GM19467 (cell line): ENCODE measurements around the gene MRFAP1L1.

ENCODE experiments used
- ATAC-seq: cut with Tn5 transposase; IDR thresholded peaks from one replicate; pipeline ENCODE4 v1.9.1; 2021; ENCODE audit warnings: mild to moderate bottlenecking, moderate library complexity; ENCODE audit not compliant: unreplicated experiment

MRFAP1L1 gene

DNA sequence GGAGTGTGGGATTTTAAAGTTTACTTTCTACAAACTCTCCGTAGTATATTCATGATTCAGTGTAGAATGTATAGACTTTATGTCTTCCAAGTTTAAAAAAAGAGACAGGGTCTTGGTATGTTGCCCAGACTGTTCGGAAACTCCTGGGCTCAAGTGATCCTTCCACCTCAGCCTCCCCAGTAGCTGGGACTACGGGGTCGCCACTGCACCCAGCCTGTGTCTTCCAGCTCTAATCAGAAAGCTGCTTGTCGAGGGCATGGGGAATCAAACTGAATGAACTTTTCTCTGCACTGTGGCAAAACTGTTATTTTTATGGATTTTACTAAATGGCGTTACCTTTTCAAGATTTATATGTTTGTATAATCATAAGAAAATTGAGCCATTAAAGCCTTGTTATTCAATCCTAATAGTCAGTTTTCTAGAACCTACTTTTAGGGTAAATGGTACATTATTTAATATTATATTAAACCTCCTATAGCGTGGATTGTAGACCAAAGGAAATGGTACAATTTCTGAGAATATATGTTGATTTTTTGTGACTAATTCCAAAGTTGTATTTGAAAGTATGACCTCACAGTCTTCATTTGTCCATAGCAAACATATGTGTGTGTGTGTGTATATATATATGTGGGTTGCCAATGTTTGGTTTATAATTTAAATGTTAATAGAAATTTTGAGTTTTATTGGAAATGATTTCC lies 7.4 kb upstream of the MRFAP1L1 start:
- no peak for ATAC-seq

DNA sequence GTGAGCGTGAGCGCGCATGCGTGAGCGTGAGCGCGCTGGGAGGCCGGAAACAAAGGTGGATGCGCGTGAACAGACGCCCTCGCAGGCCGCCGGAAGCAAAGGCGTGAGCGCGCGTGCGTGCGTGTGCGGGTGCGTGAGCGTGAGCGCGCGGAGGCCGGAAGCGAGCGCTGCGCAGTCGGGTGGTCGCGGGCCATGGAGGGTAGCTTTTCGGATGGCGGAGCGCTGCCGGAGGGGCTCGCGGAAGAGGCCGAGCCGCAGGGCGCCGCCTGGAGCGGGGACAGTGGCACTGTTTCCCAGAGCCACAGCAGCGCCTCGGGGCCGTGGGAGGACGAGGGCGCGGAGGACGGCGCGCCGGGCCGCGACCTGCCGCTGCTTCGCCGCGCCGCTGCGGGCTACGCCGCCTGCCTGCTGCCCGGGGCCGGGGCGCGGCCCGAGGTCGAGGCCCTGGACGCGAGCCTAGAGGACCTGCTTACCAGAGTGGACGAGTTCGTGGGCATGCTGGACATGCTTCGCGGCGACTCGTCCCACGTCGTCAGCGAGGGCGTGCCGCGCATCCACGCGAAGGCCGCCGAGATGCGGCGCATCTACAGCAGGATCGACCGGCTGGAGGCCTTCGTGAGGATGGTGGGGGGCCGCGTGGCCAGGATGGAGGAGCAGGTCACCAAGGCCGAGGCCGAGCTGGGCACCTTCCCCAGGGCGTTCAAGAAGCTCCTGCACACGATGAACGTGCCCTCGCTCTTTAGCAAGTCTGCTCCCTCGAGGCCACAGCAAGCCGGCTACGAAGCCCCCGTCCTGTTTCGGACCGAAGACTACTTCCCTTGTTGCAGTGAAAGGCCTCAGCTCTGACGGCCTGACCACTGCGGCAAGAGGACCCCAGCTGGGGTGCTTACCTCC lies 6.6 kb upstream of the MRFAP1L1 start, which contains the start of gene BLOC1S4:
TSS of gene BLOC1S4 (plus strand) at position 157 of the 894 bp plus-strand sequence. CDS start at position 193, 36 bp downstream.
- peak; percentile 80 for ATAC-seq

DNA sequence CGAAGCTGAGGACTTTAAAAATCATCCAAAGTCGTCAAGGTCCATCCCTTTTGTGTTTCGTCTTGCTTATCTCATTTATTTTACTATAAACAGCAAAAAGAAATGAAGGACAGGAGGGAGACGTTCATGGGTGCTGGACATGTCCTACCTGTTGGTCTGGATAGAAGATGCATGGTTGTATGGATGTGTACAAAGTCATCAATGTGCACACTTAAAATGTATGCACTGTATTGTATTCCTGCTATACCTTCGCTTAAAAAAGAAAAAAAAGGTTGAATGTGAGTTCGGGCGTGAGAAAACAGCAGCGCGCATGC lies 6.0 kb upstream of the MRFAP1L1 start:
- no peak for ATAC-seq

DNA sequence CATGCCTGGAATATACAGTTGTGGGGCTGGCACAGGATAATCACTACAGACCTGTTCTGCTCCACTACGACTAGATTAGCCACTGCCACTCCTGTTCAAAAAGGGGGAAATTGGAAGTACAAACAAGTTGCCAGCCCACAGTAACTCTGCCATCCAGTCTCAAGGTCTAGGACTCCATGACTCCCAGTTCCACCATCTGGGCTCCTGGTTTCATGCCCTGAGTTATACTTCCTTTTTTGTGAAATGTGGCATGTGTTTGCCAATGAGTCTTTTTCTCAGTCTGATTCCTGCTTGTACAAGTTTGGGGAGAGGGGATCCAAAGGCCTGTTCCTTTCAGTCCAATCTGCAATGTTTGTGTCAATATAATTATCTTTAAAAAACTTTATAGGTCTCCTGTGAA lies 5.3 kb upstream of the MRFAP1L1 start:
- no peak for ATAC-seq

DNA sequence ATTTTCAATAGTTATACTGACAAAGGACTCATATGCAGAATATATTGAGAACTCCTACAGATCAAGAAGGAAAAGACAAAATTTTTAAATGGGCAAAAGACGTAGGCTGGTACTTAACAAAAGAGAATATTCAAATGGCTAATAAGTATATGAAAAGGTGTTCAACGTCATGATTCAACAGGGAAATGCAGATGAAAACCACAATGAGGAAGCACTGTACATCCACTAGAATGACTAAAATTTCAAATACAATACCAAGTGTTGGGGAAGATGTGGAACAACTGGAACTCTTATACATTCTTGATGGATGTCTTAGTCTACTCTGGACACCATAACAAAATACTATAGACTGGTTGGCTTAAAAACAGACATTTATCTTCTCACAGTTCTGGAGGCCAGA lies 1.3 kb upstream of the MRFAP1L1 start:
- ATAC-seq: no peak

DNA sequence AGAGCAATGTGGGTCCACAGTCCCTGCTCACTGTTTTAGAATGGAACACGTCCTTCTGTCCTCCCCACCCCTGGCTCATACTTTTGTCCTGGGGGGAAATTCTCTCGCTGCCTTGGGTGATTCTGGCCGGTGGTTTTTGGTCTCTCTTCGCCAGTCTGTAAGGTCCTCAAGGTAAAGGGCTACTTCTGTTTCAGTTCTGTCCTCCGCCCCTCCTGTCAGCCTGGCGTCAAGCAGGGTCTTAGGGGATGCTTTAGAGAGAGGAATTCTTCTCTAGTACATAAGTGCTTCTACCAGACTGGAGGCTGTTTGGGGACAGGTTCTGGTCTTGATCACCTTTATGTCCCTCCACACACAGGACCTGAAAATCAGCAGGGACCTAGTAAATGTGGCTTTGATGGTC lies 617 bp upstream of the MRFAP1L1 start:
- no peak for ATAC-seq

DNA sequence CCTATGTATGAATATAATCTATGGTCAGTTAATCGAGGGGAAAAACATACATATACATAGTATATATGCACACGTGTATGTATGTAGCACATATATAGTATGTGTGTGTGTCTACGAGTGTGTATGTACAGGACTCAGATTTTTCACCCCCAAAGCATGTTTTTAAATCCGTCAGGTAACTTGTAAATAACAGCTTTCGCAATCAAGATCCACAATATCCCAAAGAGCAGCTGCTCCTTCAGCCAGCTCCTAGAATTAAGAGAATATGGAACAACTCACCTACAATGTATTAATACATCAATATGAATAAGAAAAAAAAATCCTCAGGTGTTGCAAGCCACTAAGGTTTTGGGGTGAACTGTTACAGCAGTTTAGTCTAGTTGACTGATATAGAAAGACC lies 3.5 kb downstream of the MRFAP1L1 start:
- no peak for ATAC-seq

DNA sequence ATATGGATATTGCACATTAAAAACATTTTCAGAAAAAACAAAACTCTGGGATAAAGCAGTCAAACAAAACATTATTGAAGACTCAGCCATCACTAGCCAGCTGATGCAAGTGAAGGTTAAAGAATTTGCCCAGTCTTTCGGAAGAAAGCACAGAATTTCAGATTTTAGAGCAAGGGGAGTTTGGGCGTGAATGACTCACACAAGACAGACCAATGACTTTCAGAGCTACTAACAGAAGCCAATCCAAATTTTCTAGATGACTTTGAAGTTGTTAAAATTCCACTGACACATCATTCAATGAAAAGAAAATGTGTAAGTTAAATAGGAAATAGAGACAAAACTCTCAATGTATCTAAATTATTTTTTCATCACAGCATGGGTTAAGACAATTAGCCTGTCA lies 4.0 kb downstream of the MRFAP1L1 start:
- ATAC-seq: no peak

DNA sequence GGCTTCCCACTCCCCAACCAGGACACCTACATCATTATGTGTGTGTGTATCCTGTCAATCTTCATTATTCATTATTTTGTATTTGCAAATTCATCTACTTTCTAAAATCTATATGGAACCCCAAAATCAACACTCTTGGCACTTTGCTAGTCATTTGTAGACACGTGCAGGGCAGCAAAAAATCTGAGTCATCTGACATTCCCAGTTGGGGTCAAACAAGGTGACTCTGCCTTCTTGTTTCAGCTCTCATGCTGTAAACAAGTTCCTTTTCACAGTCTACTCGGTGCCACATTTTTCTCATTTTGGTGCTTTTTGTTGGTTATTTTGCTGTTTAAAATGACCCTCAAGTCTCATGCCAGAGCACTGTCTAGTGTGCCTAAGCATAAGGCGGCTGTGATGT lies 5.9 kb downstream of the MRFAP1L1 start:
- ATAC-seq: no peak

DNA sequence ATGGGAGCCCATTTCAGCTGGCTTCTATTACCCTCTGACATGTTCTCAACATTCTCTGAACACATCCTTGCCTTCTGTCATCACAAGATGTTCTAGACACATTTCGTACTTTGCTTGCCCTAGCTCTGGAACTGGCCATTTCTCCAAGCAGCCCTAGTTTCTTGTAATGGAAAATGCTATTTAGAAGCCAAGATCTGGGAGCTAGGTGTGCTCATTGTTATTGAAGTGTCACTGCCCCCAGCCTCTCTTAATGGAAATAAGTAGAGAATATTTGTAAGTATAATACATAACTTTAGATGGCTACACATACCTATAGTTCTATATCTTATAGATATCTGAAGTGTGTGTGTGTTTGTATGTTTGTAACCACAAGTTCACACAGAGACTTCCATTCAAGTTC lies 6.9 kb downstream of the MRFAP1L1 start:
- no peak for ATAC-seq

DNA sequence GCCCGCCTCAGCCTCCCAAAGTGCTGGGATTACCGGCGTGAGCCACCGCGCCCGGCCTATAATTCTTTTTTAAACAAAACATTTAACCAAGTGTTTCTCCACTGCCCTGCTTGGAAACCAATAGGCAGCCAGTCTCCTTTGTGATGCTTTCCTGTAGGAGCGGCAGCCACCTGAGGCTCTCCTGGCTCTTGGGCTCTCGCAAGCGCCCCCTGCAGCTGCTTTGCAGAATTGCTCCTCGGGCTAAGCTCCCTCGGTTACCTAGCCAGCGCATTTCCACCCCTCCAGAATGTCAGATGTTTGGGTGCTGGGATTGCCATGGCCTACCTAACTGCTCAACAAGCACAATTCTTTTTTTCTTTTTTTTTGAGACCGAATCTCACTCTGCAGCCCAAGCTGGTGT lies 8.3 kb downstream of the MRFAP1L1 start:
- ATAC-seq: no peak

DNA sequence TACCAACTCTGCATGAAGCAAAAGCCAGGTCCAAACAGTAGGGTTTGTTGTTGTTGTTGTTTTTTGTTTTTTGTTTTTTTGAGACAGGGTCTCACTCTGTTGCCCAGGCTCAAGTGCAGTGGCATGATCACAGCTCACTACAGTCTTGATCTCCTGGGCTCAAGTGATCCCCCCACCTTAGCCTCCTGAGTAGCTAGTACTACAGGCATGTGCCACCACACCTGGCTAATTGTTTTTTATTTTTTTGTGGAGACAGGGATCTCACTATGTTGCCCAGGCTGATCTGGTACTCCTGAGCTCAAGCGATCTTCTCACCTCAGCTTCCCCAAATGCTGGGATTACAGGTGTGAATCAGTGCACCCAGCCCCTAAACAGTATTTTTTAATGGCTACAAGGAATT lies 9.8 kb downstream of the MRFAP1L1 start:
- no peak for ATAC-seq

DNA sequence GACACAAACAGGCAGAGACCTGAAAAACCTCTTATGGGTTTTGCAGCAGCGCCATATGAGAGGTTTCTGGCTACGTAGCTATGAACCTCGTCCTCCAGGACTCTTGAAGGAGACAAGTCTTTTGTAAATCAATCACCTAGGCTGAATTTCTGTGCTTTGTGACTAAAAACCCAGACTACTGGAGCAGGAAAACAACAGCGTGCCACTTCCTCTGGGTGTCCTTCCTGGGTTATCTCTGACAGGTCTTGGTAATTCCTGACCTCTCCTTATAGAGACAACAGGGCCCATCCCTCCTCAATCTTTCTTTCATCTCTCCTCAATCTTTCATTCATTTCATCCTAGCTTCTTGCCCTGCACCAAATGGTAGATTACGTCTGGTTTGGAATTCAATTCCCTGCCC lies 10.3 kb downstream of the MRFAP1L1 start:
- ATAC-seq: no peak

DNA sequence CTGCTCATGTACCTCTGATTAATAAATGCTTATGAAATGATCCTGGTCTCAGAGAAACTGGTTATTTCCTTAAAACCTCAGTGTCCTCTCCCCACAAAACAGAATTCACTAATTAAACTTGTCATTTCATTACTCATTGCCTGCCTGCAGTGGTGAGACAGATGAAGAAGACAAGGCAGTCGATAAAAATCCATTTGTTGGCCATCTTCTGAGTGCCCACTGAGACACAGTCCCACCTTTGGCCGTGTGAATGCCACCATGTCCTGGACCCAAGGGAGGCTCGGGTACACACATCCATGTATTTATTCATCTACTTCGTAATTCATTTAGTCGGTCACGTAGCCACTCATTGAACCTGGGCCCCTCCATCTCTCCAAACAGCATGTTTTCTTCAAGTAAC lies 12.5 kb downstream of the MRFAP1L1 start:
- no peak for ATAC-seq

DNA sequence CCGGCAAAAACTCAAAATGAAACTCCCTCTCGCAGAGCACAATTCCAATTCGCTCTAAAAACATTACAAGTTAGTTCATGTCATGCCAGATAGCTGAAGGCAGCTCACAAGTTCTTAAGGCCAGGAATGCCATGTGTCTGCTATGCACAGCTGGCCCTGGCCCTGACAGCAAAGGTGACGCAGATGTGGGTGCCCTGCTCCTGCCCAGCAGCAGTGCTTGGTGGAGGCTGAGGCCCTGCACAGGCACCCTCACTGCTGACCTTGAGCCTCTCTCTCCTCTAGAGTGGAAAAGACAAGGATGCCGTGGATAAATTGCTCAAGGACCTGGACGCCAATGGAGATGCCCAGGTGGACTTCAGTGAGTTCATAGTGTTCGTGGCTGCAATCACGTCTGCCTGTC lies 13.1 kb downstream of the MRFAP1L1 start:
- ATAC-seq: no peak

DNA sequence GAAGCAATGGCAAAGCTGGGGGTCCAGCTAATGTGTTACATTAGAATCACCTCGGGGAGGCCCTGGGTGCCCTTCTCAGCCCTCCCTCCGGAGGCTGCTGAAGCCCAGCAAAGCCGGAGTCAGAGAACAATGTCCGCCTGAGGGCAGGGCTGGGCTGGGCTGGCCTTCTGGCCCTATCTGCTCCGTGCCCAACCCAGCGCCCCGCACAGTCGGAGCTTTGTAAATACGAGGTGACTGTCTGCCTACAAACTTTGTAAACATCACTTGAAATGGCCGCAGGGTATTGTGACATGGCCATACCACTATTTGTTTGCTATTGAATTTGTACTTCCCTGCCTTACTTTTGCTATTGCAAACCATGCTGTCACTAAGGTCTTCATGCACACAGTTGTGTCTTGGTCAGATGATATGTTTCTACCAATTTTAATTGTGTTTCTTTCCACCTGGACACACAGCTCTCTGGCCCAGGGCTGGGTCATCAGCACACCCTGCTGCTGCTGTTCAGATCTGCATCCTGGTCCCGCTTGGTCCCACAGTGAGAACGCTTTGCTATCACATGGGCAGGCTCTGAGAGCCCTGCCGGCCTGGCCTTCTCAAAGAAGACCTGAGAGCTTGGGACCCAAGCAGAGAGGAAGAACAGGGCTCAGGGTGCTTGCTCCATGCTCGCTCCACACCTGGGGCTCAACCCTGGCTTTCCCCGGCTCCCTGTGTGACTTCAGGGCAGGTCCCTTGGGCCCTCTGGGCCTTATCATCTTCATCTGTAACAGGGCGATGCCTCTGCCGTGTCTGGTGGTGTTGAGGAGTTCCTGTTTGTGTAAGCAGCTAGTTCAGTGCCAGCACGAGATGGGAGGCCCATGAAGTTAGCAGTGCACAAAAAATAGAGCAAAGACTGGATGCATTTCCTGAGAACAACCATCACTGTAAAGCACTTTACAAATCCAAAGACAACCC lies 13.7 kb downstream of the MRFAP1L1 start:
- ATAC-seq: no peak

DNA sequence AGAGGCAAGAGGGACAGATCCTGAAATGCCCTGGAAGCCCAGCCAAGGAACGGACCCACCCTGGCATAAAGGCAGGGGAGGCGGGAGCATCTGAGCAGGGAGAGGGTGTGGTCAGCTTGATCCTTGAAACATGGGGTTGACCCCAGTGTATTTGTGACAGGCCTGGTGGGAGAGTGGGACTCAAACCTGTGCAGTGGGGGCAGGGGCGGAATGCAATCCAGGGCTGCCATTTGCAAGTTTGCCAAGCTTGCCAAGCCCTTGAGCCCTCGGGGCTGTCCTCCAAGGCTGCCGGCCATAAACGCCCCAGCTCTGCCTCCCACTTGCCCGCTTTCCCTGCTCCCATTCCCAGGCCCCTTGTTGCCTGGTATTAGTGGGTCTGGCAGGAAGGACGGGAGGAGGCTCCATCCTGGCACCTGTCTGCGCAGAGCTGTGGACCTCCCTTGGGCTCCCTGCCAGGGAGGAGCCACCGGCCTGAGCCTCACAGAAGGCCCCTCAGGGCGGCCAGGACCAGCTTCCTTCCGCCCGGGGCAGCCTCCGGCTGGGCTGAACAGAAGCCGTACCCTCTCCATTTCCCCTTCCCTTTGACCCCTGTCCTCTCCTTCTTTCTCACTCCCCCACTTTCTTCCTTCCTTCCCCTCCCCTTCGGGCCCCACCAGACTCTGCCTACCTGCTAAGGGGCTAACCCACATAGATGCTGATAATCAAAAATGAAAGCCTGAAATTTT lies 15.3 kb downstream of the MRFAP1L1 start:
- ATAC-seq: no peak

DNA sequence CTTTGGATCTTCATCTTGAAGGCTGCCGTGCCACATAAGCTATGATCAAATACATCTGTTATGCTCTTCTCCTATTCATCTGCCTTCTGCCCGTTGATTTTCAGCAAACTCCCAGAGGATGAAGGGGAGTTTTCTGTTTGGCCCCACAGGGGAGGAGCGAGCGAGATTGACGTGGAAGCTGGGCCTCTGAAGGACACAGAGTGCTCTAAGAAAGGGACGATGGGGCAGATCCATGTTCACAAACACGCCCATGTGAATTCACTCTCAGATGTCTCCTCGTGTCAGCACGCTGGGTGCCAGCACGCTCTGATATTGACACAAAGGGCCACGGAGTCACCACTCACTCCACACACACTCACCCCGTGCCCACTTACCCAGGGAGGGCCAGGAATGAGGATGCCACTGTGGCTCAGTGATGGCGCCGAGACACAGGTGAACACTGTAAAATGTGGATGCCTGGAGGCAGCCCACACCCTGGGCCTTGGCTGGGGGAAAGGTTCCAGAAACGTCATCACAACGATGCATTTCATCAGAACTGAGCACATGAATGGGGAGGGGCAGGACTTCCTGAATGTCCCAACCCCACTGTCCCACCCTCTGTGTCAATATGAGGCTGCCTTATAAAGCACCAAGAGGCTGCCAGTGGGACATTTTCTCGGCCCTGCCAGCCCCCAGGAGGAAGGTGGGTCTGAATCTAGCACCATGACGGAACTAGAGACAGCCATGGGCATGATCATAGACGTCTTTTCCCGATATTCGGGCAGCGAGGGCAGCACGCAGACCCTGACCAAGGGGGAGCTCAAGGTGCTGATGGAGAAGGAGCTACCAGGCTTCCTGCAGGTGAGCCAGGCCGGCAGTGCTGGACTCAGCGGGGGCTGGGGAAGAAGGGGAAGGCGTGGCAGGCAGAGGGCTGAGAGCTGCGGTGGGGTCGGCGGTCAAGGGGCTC lies 16.2 kb downstream of the MRFAP1L1 start, which contains the start of gene S100P:
TSS of gene S100P (plus strand) at position 648 of the 946 bp plus-strand sequence. CDS start at position 703, 55 bp downstream.
- no peak for ATAC-seq

DNA sequence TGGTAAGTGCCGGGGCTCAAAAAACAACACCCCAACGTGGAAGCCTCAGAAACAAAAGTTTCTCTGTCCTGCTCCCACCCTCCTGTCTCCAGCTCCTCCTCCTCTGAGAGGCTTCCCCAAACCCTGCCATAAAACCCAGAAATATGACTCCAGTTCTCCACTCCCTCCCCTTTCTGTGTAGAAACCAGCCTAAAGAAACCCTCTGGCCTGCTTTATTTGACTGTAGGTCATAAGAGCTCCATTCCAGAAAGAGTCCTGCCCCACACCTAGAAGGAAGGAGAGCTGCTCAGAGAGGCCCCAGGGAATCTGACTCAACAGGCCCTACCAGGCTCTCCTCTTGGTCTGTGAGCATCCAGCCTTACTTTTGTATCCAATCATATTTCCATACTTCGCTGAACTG lies 16.9 kb downstream of the MRFAP1L1 start:
- no peak for ATAC-seq
